ENCODE measurements around the gene SLC16A10. TPM values are rescaled to one million over a fixed set of nuclear protein-coding genes. Genes with fewer than 3 reads are reported as not detected.

SLC16A10 gene
- total and polyA plus RNA-seq, 2 donors from 2014 or later: 3.7 to 5.9 TPM

- Histone ChIP-seq H3K27me3 (ENCODE audit: control insufficient read depth, insufficient read depth, low read length) (no peaks in the 10 kb centered on the region), H3K27ac (ENCODE audit: low read depth in 2 of 2, low read length in 2 of 2) (no peak overlapping the region), H3K9me3 (ENCODE audit: control insufficient read depth in 2 of 3, insufficient read depth in 1 of 3, low read length in 3 of 3) (no peaks in the 10 kb centered on the region), H3K36me3 (ENCODE audit: control insufficient read depth in 2 of 3, insufficient read depth in 3 of 3, low read length in 3 of 3) (no peaks in the 10 kb centered on the region), H3K9ac (ENCODE audit: low read length in 3 of 3) (no peak overlapping the region), H3K4me1 (ENCODE audit: control insufficient read depth in 2 of 3, insufficient read depth in 2 of 3, low read depth in 1 of 3, low read length in 3 of 3) (no peaks in the 10 kb centered on the region), H3K4me3 (ENCODE audit: low read length in 3 of 3) (no peak overlapping the region)
- no peak for TF ChIP-seq CTCF (IDR thresholded peaks at IDR 0.05; ENCODE audit: borderline replicate concordance, extremely low read depth, insufficient read depth)
- DNase-seq (no peak), FAIRE-seq (no peak)
- intact Hi-C loops (cut with DNase I): no loop called here
Measured at GRCh38 chr6:111230351-111231089, 143.2 kb downstream of the SLC16A10 start.

- no peak for DNase-seq
- no peaks in the 10 kb centered on the region for H3K36me3 ChIP-seq (ENCODE audit: control insufficient read depth in 2 of 3, insufficient read depth in 3 of 3, low read length in 3 of 3)
- intact Hi-C loops (cut with DNase I): no loop called here
- H3K27ac ChIP-seq (ENCODE audit: low read depth in 2 of 2, low read length in 2 of 2): no peak overlapping the region
- H3K4me3 ChIP-seq (ENCODE audit: low read length in 3 of 3): no peak overlapping the region
- no peak for FAIRE-seq
- H3K9me3 ChIP-seq (ENCODE audit: control insufficient read depth in 2 of 3, insufficient read depth in 1 of 3, low read length in 3 of 3): no peaks in the 10 kb centered on the region
- H3K4me1 ChIP-seq (ENCODE audit: control insufficient read depth in 2 of 3, insufficient read depth in 2 of 3, low read depth in 1 of 3, low read length in 3 of 3): no peaks in the 10 kb centered on the region
- no peaks in the 10 kb centered on the region for H3K27me3 ChIP-seq (ENCODE audit: control insufficient read depth, insufficient read depth, low read length)
- no peak overlapping the region for H3K9ac ChIP-seq (ENCODE audit: low read length in 3 of 3)
- TF ChIP-seq CTCF (IDR thresholded peaks at IDR 0.05; ENCODE audit: borderline replicate concordance, extremely low read depth, insufficient read depth): no peak
Measured at GRCh38 chr6:111231090-111231459, 143.8 kb downstream of the SLC16A10 start.

- Histone ChIP-seq H3K9ac (ENCODE audit: low read length in 3 of 3) (no peak overlapping the region), H3K4me3 (ENCODE audit: low read length in 3 of 3) (no peak overlapping the region), H3K4me1 (ENCODE audit: control insufficient read depth in 2 of 3, insufficient read depth in 2 of 3, low read depth in 1 of 3, low read length in 3 of 3) (no peaks in the 10 kb centered on the region), H3K36me3 (ENCODE audit: control insufficient read depth in 2 of 3, insufficient read depth in 3 of 3, low read length in 3 of 3) (no peaks in the 10 kb centered on the region), H3K27me3 (ENCODE audit: control insufficient read depth, insufficient read depth, low read length) (no peaks in the 10 kb centered on the region), H3K9me3 (ENCODE audit: control insufficient read depth in 2 of 3, insufficient read depth in 1 of 3, low read length in 3 of 3) (no peaks in the 10 kb centered on the region), H3K27ac (ENCODE audit: low read depth in 2 of 2, low read length in 2 of 2) (no peak overlapping the region)
- no peak for FAIRE-seq
- intact Hi-C loops (cut with DNase I): no loop called here
- DNase-seq: no peak
- TF ChIP-seq CTCF (IDR thresholded peaks at IDR 0.05; ENCODE audit: borderline replicate concordance, extremely low read depth, insufficient read depth): no peak
Measured at GRCh38 chr6:111237852-111238251, 150.5 kb downstream of the SLC16A10 start.
